SU-DHL-6 (cell line): Measurements from ENCODE around the gene STK31.
"Not testable (repeated sequence)": the region's sequence is repeated elsewhere in the genome, so short reads cannot be mapped to it uniquely, and the experiment has no call there.

Experiments used
- H2AFZ ChIP-seq: fragments of 200-600 bp; sonication (generic); 2 replicates; pipeline ENCODE4 v1.6.1; 2014; ENCODE audit warnings: low read depth, mild to moderate bottlenecking, moderate library complexity, mixed read lengths, antibody characterized with exemption, low read length; ENCODE audit not compliant: severe bottlenecking
- H3F3A ChIP-seq: fragments of 200-600 bp; shearing (Covaris generic); 2 replicates; pipeline ENCODE4 v1.6.0; 2016; ENCODE audit warnings: antibody characterized with exemption, mild to moderate bottlenecking; ENCODE audit not compliant: insufficient read depth
- H3K27ac ChIP-seq: fragments of 200-600 bp; sonication (generic); 2 replicates; pipeline ENCODE4 v1.5.1; 2016; ENCODE audit warnings: low read depth, mild to moderate bottlenecking, low read length, moderate library complexity, mixed read lengths
- H3K27me3 ChIP-seq: fragments of 200-600 bp; sonication (generic), shearing (Covaris generic); 2 replicates; pipeline ENCODE4 v1.6.0; 2014; ENCODE audit warnings: mild to moderate bottlenecking, low read length
- H3K36me3 ChIP-seq: fragments of 200-600 bp; sonication (generic); 2 replicates; pipeline ENCODE4 v1.6.1; 2014; ENCODE audit warnings: mild to moderate bottlenecking, low read length, mixed read lengths
- H3K4me2 ChIP-seq: fragments of 300-600, 200-600 bp; shearing (Covaris generic), sonication (generic); 2 replicates; pipeline ENCODE4 v1.6.0; 2014; ENCODE audit warnings: low read length, low read depth, mild to moderate bottlenecking; ENCODE audit not compliant: poor library complexity, severe bottlenecking
- H3K4me3 ChIP-seq: fragments of 200-600 bp; sonication (generic); 2 replicates; pipeline ENCODE4 v1.5.1; 2014; ENCODE audit warnings: antibody characterized with exemption, low read length, mild to moderate bottlenecking, mixed read lengths; ENCODE audit not compliant: insufficient read depth, poor library complexity, severe bottlenecking
- H3K79me2 ChIP-seq: fragments of 200-600 bp; sonication (generic); 2 replicates; pipeline ENCODE4 v1.6.1; 2014; ENCODE audit warnings: mild to moderate bottlenecking, low read length, moderate library complexity; ENCODE audit not compliant: insufficient read depth
- H3K9ac ChIP-seq: fragments of 200-600 bp; sonication (generic); 2 replicates; pipeline ENCODE4 v1.7.0; 2014; ENCODE audit warnings: mild to moderate bottlenecking, low read length
- H3K9me2 ChIP-seq: fragments of 200-600 bp; sonication (generic); replicated peaks from 2 replicates; pipeline ENCODE4 v1.6.1; 2014; ENCODE audit warnings: low read length; ENCODE audit not compliant: insufficient read depth
- H3K9me3 ChIP-seq: fragments of 200-600 bp; sonication (generic); 2 replicates; pipeline ENCODE4 v1.6.1; 2014; ENCODE audit warnings: low read length, mixed read lengths; ENCODE audit not compliant: insufficient read depth
- H4K20me1 ChIP-seq: fragments of 200-600 bp; sonication (generic); 2 replicates; pipeline ENCODE4 v1.6.1; 2014; ENCODE audit warnings: low read depth, mild to moderate bottlenecking, antibody characterized with exemption, low read length, moderate library complexity, mixed read lengths
- EZH2phosphoT487 ChIP-seq: fragments of 200-600 bp; sonication (generic), shearing (Covaris generic); conservative IDR thresholded peaks from 2 replicates; pipeline ENCODE4 v1.6.1; 2018; ENCODE audit warnings: mild to moderate bottlenecking, antibody characterized with exemption, low read length, moderate library complexity, mixed read lengths
- TF ChIP-seq, protein P1 (sequence below): fragments of 200-600 bp; sonication (generic); IDR thresholded peaks from one replicate; pipeline ENCODE4 v1.5.1; 2017; ENCODE audit warnings: antibody characterized with exemption, mild to moderate bottlenecking, low read length, moderate library complexity; ENCODE audit not compliant: insufficient read depth, poor library complexity, severe bottlenecking

Gene STK31

DNA sequence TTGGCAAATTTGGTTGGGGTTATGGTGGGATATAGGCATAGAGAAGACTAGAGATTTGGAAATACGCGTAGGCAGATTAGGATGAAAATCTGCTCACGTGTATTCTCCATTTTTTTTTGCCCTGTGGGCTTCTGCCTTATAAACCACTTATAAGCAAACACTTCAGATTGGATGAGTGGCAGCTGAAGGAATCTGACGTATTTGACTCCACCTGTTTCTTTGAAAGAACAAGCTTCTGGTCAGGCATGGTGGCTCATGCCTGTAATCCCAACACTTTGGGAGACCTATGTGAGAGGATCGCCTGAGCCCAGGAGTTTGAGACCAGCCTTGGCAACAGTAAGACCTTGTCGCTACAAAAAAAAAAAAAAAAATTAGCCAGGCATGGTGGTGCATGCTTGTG, 5.1 kb downstream of the STK31 start:
- H3K4me3 ChIP-seq: no peak overlapping the region
- no peaks in the 10 kb centered on the region for H3K9me3 ChIP-seq
- no peak overlapping the region for H3K27ac ChIP-seq
- no peaks in the 10 kb centered on the region for H3F3A ChIP-seq
- no peaks in the 10 kb centered on the region for H3K36me3 ChIP-seq
- H4K20me1 ChIP-seq: no peaks in the 10 kb centered on the region
- H3K4me2 ChIP-seq: no peak overlapping the region
- no peaks in the 10 kb centered on the region for H3K79me2 ChIP-seq
- no peak overlapping the region for H3K9ac ChIP-seq
- no peak for TF ChIP-seq EZH2phosphoT487
- TF ChIP-seq, protein P1, sequence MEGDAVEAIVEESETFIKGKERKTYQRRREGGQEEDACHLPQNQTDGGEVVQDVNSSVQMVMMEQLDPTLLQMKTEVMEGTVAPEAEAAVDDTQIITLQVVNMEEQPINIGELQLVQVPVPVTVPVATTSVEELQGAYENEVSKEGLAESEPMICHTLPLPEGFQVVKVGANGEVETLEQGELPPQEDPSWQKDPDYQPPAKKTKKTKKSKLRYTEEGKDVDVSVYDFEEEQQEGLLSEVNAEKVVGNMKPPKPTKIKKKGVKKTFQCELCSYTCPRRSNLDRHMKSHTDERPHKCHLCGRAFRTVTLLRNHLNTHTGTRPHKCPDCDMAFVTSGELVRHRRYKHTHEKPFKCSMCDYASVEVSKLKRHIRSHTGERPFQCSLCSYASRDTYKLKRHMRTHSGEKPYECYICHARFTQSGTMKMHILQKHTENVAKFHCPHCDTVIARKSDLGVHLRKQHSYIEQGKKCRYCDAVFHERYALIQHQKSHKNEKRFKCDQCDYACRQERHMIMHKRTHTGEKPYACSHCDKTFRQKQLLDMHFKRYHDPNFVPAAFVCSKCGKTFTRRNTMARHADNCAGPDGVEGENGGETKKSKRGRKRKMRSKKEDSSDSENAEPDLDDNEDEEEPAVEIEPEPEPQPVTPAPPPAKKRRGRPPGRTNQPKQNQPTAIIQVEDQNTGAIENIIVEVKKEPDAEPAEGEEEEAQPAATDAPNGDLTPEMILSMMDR: no peak
- no peak overlapping the region for H2AFZ ChIP-seq
- no peaks in the 10 kb centered on the region for H3K9me2 ChIP-seq
- no peaks in the 10 kb centered on the region for H3K27me3 ChIP-seq

DNA sequence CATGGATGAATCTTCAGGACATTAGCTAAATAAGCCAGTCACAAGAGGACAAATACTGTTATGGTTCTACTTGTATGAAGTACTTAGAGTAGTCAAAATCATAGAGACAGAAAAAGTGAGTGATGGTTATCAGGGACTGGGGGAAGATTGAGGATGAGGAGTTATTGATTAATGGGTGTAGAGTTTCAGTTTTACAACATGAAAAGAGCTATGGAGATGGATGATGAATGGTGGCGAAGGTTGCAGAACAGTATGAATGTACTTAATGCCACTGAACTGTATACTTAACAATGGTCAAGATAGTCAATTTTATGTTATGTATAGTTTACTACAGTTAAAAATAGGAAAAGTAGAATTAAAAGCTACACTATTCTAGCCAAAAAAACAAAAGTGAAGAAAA, 7.8 kb downstream of the STK31 start:
- Histone ChIP-seq H3K79me2 (no peaks in the 10 kb centered on the region), H3K9me2 (no peaks in the 10 kb centered on the region), H3K36me3 (no peaks in the 10 kb centered on the region), H3K4me3 (no peak overlapping the region), H3K9me3 (no peaks in the 10 kb centered on the region), H3K27me3 (no peaks in the 10 kb centered on the region), H3K27ac (no peak overlapping the region), H3K9ac (no peak overlapping the region), H4K20me1 (no peaks in the 10 kb centered on the region), H3F3A (no peaks in the 10 kb centered on the region), H3K4me2 (no peak overlapping the region), H2AFZ (no peak overlapping the region)
- no peak for TF ChIP-seq EZH2phosphoT487

DNA sequence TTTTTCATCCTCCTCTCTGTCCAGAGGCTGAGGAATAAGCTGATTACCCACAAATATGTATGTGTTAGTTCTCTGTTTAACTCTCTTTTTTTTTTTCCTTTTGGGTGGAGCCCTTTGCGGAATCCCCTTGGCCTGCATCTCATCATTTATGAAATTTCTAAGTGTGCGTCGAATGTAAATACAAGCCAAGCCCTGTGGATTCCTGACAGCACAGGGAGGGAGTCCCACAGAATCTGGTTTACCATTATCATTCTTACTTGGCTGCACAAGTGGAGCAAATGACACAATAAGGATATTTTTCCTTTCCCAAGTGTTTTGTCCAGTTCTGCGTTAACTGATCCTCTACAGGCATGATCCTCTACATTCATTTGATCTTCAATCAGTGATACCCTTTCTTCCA, 11.4 kb downstream of the STK31 start:
- Histone ChIP-seq H3F3A (no peaks in the 10 kb centered on the region), H2AFZ (no peak overlapping the region), H3K9me3 (no peaks in the 10 kb centered on the region), H3K9me2 (no peaks in the 10 kb centered on the region), H3K4me3 (no peak overlapping the region), H3K4me2 (no peak overlapping the region), H3K79me2 (no peaks in the 10 kb centered on the region), H3K9ac (no peak overlapping the region), H3K36me3 (no peaks in the 10 kb centered on the region), H3K27ac (no peak overlapping the region), H3K27me3 (no peaks in the 10 kb centered on the region), H4K20me1 (no peaks in the 10 kb centered on the region)
- no peak for TF ChIP-seq EZH2phosphoT487
- TF ChIP-seq, protein P1: no peak

DNA sequence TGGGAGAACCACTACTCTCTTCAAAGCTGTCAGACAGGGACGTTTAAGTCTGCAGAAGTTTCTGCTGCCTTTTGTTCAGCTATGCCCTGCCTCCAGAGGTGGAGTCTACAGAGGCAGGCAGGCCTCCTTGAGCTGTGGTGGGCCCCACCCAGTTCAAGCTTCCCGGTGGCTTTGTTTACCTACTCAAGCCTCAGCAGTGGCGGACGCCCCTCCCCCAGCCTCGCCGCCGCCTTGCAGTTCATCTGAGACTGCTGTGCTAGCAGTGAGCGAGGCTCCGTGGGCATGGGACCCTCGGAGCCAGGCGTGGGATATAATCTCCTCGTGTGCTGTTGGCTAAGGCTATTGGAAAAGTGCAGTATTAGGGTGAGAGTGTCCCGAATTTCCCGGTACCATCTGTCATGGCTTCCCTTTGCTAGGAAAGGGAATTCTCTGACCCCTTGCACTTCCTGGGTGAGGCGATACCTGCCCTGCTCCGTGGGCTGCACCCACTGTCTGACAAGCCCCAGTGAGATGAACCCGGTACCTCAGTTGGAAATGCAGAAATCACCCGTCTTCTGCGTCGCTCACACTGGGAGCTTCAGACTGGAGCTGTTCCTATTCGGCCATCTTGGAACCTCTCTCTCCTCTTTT, 12.7 kb downstream of the STK31 start:
- not testable (repeated sequence) for H3K4me2 ChIP-seq, H3K4me3 ChIP-seq

DNA sequence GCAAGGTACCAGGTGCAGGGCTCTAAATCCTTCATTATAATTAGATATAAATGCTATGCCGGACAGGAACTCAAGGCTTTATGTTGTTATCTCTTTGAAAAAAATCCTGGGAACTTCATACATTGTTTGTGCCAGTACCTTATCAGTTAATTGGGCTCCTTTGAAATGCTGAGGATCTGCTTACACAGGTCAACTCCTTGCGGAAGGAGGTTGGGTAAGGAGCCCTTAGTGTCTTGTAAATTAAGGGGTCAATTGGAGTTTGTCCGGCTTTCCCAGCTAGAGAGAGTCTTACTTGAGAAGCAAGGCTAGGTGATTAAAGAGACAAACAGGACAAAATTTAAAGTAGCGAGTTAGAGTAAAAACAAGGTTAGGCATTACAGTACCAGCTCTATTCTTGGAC, 14.1 kb downstream of the STK31 start:
- not testable (repeated sequence) for H3F3A ChIP-seq, H3K79me2 ChIP-seq, H3K9me3 ChIP-seq, H3K4me3 ChIP-seq, H3K9ac ChIP-seq, H3K9me2 ChIP-seq, H2AFZ ChIP-seq, H3K27ac ChIP-seq, H3K4me2 ChIP-seq, H3K27me3 ChIP-seq, H4K20me1 ChIP-seq, H3K36me3 ChIP-seq

More for the DNA sequence above, 12.7 kb downstream of the STK31 start:
- H3K27ac ChIP-seq, H3K36me3 ChIP-seq, H3K9ac ChIP-seq, H3K27me3 ChIP-seq, H4K20me1 ChIP-seq, H3F3A ChIP-seq, H2AFZ ChIP-seq, H3K9me2 ChIP-seq, H3K79me2 ChIP-seq, H3K9me3 ChIP-seq: not testable (repeated sequence)
